Brain microvascular endothelial cell (primary cell): ENCODE results near the gene ST8SIA6.

Experiments used
- DNase-seq: peaks from one replicate; pipeline ENCODE4 v3.0.0-alpha.2; 2020
- H3K27ac ChIP-seq: fragments of 250-450 bp; sonication (Bioruptor Pico); 2 replicates; pipeline ENCODE4 v1.5.1; 2020; ENCODE audit warnings: mild to moderate bottlenecking, moderate library complexity
- H3K27me3 ChIP-seq: fragments of 250-450 bp; sonication (Bioruptor Pico); replicated peaks from 2 replicates; pipeline ENCODE4 v1.5.1; 2020; ENCODE audit warnings: mild to moderate bottlenecking
- H3K36me3 ChIP-seq: fragments of 250-450 bp; sonication (Bioruptor Pico); replicated peaks from 2 replicates; pipeline ENCODE4 v1.5.1; 2020; ENCODE audit warnings: mild to moderate bottlenecking
- H3K4me3 ChIP-seq: 2 replicates; pipeline ENCODE4 v1.5.1; 2011; ENCODE audit warnings: low read depth, mild to moderate bottlenecking, control low read depth, low read length, moderate library complexity
- CTCF ChIP-seq: IDR thresholded peaks from 2 replicates; pipeline ENCODE4 v1.5.1; 2011; ENCODE audit warnings: low read depth, mild to moderate bottlenecking, moderate library complexity, low read length, control low read depth, inconsistent platforms; ENCODE audit errors: missing control alignments
- in situ Hi-C: cut with HindIII; loops from 2 replicates; pipeline ENCODE4 v1.10.0; 2017; ENCODE audit warnings: low sequenced_read_pairs, low pct_ligation_motif_present

ST8SIA6 gene

DNA sequence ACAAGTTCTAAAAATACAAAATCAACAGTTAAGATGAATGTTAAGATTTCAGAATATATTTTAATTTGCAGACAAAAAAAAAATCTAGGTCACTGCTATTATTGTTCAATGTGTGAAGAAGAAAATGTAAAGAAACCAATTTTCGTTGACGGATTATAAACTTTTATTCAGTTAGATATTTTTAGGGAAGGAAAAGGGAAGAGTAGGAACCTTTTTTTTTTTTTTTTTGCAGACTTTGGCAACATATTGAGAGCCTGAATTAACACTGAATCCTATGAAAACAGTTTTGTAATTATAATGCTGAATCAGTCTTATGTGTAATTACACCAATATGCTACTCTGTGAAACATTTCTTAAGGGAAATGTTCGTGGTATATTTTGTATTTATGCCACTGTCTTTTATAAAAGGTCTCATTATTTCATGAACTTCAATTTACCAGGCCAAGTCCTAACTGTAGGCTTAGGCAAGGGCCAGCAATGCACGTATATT is 106.3 kb downstream of the ST8SIA6 start:
- Histone ChIP-seq H3K36me3 (no peaks in the 10 kb centered on the region), H3K27ac (peak overlapping the region; percentile 70), H3K27me3 (no peaks in the 10 kb centered on the region), H3K4me3 (peak overlapping the region; percentile 43)
- in situ Hi-C loops, result no loop called here
- no peak for TF ChIP-seq CTCF
- DNase-seq, result no peak

- DNase-seq, result no peak
- TF ChIP-seq CTCF, result no peak
- no peaks in the 10 kb centered on the region for H3K36me3 ChIP-seq
- no peak overlapping the region for H3K4me3 ChIP-seq
- no peaks in the 10 kb centered on the region for H3K27me3 ChIP-seq
- in situ Hi-C loops, result no loop called here
- no peak overlapping the region for H3K27ac ChIP-seq
These were observed 110.2 kb downstream of the ST8SIA6 start for GRCh38 chr10:17344206-17344605.

DNA sequence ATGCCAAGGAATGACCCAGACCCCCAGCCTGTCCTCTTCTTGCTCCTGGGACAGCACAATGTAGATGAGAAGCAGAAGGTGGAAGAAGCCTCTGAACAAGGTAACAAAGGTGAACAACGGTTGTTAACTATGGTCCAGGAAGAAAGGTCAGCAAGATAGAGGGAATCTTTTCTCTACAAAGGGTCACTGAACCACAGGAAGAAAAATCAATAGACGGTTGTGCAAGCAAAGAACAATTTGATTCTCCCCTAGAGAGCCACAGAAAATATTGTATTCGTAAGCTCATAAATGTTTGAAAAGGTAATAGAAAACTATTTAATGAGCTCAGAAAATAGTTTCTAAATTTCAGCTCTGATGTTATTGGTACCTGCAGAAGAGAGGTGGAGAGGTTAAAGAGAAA is 111.3 kb downstream of the ST8SIA6 start:
- no peak for TF ChIP-seq CTCF
- in situ Hi-C loops, result no loop called here
- no peak for DNase-seq
- no peaks in the 10 kb centered on the region for H3K27me3 ChIP-seq
- H3K4me3 ChIP-seq, result no peak overlapping the region
- H3K36me3 ChIP-seq, result no peaks in the 10 kb centered on the region
- no peak overlapping the region for H3K27ac ChIP-seq

DNA sequence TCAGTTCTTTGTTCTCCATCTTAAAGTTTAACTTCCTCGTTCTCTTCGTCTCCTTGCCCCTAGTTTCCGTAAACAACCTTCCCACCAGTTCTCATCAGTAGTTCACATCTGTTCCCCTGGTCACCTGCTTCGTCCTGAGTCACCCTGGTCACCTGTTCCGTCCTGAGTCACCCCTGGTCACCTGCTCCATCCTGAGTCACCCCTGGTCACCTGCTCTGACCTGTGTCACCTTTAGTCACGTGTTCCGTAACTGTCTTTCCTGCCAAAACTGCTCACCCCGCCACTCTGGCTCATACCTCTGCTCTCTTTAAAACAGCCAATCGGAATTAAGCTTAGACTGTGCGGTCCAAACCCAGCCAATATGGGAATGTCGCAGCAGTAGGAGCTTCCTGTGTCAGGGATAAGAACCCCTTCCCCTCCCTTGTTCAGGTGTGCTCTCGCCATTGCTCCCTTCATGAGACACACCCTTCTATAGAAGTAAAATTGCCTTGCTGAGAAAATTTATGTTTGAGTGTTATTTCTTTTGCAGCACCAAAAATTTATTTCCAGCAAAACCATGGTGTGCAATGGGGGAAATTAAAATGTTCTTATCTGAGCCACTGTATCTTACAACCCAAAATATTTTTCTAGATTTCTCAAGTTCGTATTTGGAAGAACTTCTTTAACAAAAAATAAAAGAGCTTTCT is 114.1 kb downstream of the ST8SIA6 start:
- Histone ChIP-seq H3K4me3 (no peak overlapping the region), H3K27me3 (no peaks in the 10 kb centered on the region), H3K36me3 (no peaks in the 10 kb centered on the region), H3K27ac (no peak overlapping the region)
- DNase-seq, result no peak
- TF ChIP-seq CTCF, result no peak
- in situ Hi-C loops, result no loop called here

DNA sequence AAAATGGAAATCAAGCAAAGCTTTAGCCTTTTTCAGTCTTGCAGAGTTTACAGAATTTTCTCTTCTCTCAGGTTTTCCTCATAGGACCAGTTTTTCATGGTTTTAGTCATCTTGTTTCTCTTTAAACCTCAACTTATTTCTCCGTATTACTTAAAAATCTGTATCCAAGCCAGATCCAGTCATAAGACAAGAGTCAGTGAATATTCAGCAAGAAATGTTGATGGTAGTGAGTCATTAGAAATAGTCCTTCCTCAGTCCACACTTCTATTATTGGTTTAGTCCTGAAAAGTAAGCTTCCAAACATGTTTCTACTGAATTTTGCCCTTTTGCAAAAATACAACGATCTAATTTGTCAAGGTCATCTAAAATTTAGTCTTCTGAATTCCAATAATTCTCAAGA is 119.3 kb downstream of the ST8SIA6 start:
- Histone ChIP-seq H3K4me3 (no peak overlapping the region), H3K27ac (no peak overlapping the region), H3K36me3 (no peaks in the 10 kb centered on the region), H3K27me3 (no peaks in the 10 kb centered on the region)
- in situ Hi-C loops, result no loop called here
- DNase-seq, result no peak
- TF ChIP-seq CTCF, result no peak

DNA sequence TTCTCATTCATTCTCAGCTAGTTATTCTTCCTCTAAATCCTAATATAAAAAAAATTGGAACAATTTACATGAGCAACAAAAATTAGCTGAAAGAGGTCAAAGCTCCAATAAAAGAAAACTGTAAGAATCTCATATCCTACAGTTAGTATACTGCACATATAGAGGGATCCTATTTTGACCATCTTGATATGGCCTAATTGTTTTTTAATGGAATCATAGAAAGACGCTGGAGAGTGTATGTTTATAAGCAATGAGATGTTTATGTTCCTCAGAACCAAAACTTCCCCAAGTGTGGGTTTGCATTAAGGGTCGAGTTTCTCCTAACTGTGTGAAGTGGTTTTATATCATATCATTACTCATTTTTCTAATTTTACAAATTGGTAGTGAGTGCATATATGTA is 123.9 kb downstream of the ST8SIA6 start:
- no peak overlapping the region for H3K4me3 ChIP-seq
- H3K27ac ChIP-seq, result no peak overlapping the region
- no peak for TF ChIP-seq CTCF
- in situ Hi-C loops, result no loop called here
- no peaks in the 10 kb centered on the region for H3K27me3 ChIP-seq
- no peak for DNase-seq
- H3K36me3 ChIP-seq, result no peaks in the 10 kb centered on the region
